ENCODE measurements around the gene NTMT1. TPM values are rescaled to one million over a fixed set of nuclear protein-coding genes. Genes with fewer than 3 reads are reported as not detected.

The NTMT1 gene
- total RNA-seq, 4 donors from 2014 or later: 20.3 to 33.3 (median 31.9) TPM

DNA sequence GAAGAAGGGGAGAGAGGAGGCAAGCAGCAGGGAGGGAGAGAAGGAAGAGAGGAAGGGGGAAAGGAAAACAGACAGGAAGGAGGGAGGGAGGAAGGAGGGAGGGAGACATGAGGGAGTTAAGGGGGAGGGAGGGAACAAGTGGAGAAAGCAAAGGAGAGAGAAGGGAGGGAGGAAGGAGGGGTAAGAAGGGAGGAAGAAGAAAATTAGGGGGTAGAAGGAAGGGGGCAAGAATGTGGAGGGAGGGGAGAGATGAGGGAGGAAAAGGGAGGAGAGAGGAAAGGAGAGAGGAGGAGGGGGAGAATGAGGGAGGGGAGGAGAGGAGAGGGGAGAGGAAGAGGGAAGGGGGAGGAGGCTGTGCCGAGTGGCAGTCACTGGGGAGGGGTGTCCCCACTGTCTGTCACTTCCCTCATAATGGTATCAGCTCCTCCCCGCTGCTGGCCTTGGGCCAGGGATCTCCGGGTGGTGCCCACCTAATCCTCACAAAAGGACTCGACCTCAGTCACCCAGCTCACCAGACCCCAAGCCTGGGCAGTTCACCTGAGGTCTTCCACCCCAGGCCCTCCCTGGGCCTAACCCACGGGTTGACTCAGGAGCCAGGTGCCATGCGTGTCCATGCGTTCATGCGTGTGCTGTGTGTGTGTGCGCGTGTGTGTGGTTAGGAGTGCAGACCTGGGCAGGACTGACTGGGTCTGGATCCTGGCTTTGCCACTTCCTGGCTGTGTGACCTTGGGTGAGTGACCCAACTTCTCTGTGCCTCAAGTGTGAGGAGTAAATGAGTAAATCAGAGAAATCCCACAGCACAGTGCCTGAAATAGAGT is 23.2 kb upstream of the NTMT1 start:
- H3K36me3 ChIP-seq: no peaks in the 10 kb centered on the region
- H3K9me3 ChIP-seq: no peaks in the 10 kb centered on the region
- TF ChIP-seq EP300 (IDR thresholded peaks at IDR 0.05) (no peak), POLR2AphosphoS5 (IDR thresholded peaks at IDR 0.05) (no peak)
- no peak overlapping the region for H3K27ac ChIP-seq (replicated peaks in 1 of 4)
- peaks cover 17 to 33% (median 22%) of the 10 kb centered on the region in 4 donors for H3K4me1 ChIP-seq
- DNase-seq (ENCODE audit: extremely low spot score): no peak
- H3K27me3 ChIP-seq: no peaks in the 10 kb centered on the region
- WGBS: 55% methylated on average over 10 of the region's 10 CpGs
- H3K4me3 ChIP-seq: no peak overlapping the region
- intact Hi-C loops (cut with DNase I): no loop called here

DNA sequence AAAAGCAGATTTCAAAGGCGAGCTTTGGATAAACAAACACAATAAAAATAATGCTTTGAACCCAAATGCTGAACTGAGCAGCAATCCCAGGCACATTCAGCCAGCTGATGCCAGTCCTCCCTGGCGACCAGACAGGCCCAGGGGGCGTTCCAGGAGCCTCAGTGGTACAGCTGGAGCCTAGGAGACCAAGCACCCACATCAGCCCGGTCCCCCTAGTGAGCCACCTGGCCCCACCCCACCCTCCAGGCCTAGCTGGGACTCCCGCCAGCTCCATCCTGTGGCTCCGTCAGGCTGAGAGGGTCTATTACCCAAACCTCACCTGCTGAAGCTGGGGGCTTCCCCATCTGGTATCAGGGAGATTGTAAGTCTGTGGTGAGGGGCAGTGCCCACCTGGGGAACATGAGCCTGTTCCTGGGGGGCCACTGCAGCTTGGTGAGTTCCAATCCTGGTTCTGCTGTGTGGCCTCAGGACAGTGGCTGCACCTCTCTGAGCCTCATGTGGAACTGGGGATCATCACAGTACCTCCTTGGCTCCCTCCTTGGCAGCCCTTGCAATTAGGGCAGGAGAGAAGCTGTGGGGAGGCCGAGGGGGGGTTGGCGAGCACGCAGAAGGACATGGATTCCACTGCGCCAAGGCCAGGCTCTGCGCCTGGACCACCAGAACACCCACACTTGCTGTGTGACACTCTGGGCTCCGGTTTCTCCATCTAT is 21.8 kb upstream of the NTMT1 start:
- Histone ChIP-seq H3K27ac (replicated peaks in 1 of 4) (no peak overlapping the region), H3K4me3 (no peak overlapping the region), H3K36me3 (no peaks in the 10 kb centered on the region), H3K9me3 (no peaks in the 10 kb centered on the region), H3K4me1 (peaks cover 27 to 40% (median 30%) of the 10 kb centered on the region in 4 donors), H3K27me3 (no peaks in the 10 kb centered on the region)
- intact Hi-C loops (cut with DNase I): no loop called here
- no peak for TF ChIP-seq POLR2AphosphoS5 (IDR thresholded peaks at IDR 0.05)
- TF ChIP-seq, protein P1, sequence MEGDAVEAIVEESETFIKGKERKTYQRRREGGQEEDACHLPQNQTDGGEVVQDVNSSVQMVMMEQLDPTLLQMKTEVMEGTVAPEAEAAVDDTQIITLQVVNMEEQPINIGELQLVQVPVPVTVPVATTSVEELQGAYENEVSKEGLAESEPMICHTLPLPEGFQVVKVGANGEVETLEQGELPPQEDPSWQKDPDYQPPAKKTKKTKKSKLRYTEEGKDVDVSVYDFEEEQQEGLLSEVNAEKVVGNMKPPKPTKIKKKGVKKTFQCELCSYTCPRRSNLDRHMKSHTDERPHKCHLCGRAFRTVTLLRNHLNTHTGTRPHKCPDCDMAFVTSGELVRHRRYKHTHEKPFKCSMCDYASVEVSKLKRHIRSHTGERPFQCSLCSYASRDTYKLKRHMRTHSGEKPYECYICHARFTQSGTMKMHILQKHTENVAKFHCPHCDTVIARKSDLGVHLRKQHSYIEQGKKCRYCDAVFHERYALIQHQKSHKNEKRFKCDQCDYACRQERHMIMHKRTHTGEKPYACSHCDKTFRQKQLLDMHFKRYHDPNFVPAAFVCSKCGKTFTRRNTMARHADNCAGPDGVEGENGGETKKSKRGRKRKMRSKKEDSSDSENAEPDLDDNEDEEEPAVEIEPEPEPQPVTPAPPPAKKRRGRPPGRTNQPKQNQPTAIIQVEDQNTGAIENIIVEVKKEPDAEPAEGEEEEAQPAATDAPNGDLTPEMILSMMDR (IDR thresholded peaks at IDR 0.05): no peak
- TF ChIP-seq POLR2A (IDR thresholded peaks at IDR 0.05; ENCODE audit: low read depth): no peak
- no peak for TF ChIP-seq EP300 (IDR thresholded peaks at IDR 0.05)
- WGBS: 94% methylated on average over 5 of the region's 12 CpGs
- DNase-seq (ENCODE audit: extremely low spot score): no peak

DNA sequence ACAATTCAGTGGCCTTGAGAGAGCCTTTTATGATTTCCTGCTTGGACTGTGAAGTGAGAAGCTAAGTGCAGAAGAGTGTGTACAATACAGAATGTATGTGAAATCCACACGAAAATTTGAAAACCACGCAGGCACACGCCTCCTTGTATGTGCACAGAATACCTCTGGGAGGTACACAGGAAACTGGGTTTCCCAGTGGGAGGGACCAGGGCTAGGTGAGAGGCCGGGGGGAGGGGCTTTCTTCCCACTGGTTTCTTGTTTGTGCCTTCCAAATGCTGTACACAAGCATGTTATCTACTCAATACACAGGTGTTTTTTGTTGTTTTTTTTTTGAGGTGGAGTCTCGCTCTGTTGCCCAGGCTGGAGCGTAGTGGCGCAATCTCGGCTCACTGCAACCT is 21.2 kb upstream of the NTMT1 start:
- no peaks in the 10 kb centered on the region for H3K36me3 ChIP-seq
- TF ChIP-seq, protein P1 (IDR thresholded peaks at IDR 0.05): no peak
- TF ChIP-seq POLR2A (IDR thresholded peaks at IDR 0.05; ENCODE audit: low read depth) (no peak), POLR2AphosphoS5 (IDR thresholded peaks at IDR 0.05) (no peak), EP300 (IDR thresholded peaks at IDR 0.05) (no peak)
- 70% methylated on average over 8 of the region's 8 CpGs for WGBS
- no peak for DNase-seq (ENCODE audit: extremely low spot score)
- no peaks in the 10 kb centered on the region for H3K9me3 ChIP-seq
- peaks cover 33 to 46% (median 36%) of the 10 kb centered on the region in 4 donors for H3K4me1 ChIP-seq
- H3K27me3 ChIP-seq: no peaks in the 10 kb centered on the region
- no peak overlapping the region for H3K27ac ChIP-seq (replicated peaks in 1 of 4)
- intact Hi-C loops (cut with DNase I): loop anchor here (5.0 kb wide), 2 partner anchors 102 to 122 kb away; no protein-coding TSS in a partner anchor
- no peak overlapping the region for H3K4me3 ChIP-seq

DNA sequence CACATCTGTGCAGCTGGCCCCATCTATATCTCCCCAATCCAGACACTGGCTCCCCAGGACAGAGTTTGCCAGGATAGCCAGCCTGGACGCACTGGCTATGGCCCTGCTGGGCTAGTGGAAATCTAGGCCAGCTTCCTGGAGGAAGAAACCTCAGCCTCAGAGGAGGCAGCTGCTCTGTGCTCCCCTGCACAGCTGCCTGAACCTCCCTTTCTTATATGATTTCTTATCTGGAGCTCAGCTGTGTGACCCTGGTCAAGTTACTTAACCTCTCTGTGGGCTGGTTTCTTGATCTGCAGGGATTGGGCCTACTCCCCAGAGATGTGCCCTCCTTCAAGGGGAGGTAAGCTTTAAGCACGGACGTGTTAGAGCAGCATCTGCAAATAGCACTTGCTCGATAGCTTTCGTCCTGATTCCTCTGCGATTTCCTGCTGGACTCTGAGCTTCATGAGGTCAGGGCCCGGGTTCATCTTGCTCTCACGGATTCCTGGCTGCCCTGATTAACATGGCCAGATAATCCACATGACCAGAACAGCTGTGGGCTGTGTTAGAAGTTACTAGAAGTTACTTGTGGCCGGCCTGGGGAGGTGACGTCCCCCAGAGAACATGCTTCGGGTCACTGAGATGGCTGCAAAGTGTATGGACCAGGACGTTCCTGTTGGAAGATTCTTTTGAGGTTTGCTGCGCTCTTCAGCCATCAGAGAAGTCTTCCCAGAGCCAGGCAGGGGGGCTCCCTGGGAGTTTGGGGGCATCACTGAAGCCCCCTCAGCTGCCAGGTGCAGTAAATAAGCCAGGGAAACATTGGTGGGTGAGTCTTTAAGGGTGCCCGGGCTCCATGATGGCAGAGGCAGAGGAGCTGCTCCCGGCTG is 19.6 kb upstream of the NTMT1 start:
- TF ChIP-seq, protein P1 (IDR thresholded peaks at IDR 0.05): no peak
- TF ChIP-seq POLR2A (IDR thresholded peaks at IDR 0.05; ENCODE audit: low read depth) (no peak), EP300 (IDR thresholded peaks at IDR 0.05) (no peak), POLR2AphosphoS5 (IDR thresholded peaks at IDR 0.05) (no peak)
- no peaks in the 10 kb centered on the region for H3K9me3 ChIP-seq
- DNase-seq (ENCODE audit: extremely low spot score): no peak
- no peaks in the 10 kb centered on the region for H3K36me3 ChIP-seq
- peaks cover 43 to 60% (median 51%) of the 10 kb centered on the region in 4 donors for H3K4me1 ChIP-seq
- H3K27me3 ChIP-seq: no peaks in the 10 kb centered on the region
- 71% methylated on average over 12 of the region's 15 CpGs for WGBS
- no peak overlapping the region for H3K4me3 ChIP-seq
- intact Hi-C loops (cut with DNase I): loop anchor here (5.0 kb wide), 2 partner anchors 104 to 124 kb away; no protein-coding TSS in a partner anchor
- H3K27ac ChIP-seq (replicated peaks in 1 of 4): peak overlapping the region; percentile 89 to 95 (median 90)

Data from esophagus muscularis mucosa (tissue), 4 donors.